A204.1 (cell line): ENCODE results near the gene C1orf159.
"Not testable (repeated sequence)": the region's sequence is repeated elsewhere in the genome, so short reads cannot be mapped to it uniquely, and the experiment has no call there.

ENCODE experiments used
- FAIRE-seq: peaks from 2 replicates; lab custom pipeline; 2012; peaks lifted over from hg19 to GRCh38; lab: Jason Lieb, UNC

C1orf159 gene

DNA sequence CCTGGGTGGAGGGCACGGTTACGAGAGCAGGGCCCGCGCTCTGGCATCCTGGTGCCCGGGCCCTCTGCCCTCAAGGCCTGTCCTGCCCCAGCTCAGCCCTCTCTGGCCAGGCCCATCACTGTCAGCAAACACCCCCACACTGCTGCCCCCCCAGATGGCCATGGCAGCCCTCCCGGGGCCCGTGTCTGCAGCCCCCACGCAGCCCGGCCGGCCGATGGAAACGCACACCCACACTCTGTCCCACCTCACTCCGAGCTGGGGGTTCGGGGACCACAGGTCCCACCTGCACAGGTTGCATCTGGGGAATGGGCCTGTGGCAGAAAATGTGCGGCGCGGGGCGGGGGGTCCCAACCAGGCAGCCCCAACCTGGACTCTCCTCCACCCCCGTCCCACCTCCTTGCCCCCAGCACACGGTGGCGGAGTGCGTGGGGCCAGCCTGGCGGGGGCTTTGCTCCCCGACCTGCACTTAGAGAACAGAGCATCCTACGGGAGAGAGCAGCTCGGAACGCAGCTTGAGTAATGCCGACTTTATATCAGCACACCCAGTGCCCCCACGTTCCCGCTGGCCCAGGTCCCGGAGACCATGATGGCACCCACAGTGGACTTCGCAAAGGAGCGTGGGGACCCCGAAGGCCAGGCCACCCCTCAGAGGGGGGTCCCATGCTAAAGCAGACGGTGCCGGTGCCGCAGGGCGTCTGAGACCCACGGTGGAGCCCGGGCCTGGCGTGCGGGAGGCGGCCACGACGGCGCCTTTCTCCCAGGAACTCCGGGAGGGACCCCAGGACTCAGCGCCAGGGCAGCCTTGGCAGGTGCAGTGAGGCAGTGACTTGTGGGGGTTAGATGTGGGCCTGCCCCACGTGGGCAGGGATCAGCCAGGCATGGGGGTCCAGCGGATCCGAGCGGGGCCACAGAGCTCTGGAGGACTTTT, 34.3 kb downstream of the C1orf159 start:
- no peak for FAIRE-seq

DNA sequence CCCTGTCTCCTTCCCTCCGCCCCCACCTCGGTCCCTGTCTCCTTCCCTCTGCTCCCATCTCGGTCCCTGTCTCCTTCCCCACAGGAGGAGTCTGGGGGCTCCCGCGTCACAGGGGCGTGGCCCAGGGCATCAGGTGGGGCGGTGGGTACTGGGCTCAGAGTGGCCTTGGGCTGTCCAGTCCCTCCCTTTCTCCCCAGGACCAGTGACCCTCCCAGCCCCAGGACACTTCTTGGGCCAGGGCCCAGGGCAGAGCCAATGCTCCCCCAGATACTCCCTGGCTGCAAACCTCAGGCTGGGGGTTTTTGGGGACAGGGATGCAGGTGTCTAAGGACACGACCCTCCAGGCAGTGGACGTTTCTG, 35.0 kb downstream of the C1orf159 start:
- FAIRE-seq = no peak

DNA sequence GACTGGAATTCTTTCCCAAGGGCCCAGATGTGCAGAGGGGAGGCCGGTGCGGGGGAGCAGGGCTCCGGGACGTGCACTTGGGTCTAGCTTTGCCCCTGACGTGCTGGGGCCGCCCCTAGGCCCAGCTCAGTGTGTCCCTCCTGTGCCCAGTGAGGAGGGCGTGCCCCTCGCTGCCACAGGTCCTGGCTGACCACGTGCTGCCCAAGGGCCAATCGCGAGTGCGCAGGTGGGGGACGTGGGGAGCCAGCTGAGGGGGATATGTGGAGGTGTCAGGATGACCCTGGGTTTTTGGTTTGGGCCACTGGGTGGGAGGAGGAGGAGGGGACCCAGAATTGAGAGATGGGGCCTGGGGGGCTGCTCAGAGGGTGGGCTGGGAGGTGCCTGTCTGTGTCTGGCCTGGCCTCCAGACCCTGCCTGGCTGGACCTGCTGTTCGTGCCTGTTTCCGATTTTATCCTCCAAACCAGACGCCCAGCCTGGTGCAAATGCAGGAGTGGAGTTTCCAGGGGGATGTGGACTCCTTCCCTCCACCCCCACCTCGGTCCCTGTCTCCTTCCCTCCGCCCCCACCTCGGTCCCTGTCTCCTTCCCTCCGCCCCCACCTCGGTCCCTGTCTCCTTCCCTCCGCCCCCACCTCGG, 35.6 kb downstream of the C1orf159 start:
- FAIRE-seq = no peak

DNA sequence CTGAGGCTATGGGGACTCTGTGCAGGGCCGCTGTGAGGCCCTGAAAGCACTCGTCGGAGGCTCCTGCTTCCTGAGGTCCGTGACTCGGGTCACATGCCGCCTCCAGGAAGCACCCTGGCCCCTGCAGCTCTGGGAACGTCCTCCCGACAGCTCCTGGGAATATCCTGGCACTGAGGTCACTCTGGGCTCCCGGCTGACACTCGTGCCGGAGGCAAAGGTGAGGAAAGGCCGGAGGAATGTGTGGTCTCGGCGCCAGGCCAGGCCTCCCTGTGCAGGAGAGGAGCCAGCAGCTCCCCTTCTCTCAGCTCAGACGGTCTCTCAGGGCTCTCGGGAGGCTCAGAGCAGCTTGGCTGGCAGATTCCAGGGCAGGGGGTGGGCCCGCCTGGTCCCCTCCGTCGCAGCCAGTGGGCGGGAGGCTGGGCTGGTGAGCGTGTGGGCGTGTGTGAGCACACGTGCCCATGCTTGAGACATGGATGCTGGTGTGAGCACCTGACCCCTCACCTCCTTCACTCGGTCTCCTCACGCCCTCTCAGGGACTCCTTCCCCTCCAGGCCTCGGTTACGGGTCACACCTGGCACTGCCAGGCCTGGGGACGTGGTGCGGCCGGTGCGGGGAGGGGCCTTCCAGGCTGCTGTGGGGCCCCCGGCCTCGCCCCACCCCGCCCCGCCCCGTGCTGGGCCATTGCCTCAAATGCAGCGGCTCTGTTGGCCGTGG, 36.3 kb downstream of the C1orf159 start:
- FAIRE-seq = no peak

DNA sequence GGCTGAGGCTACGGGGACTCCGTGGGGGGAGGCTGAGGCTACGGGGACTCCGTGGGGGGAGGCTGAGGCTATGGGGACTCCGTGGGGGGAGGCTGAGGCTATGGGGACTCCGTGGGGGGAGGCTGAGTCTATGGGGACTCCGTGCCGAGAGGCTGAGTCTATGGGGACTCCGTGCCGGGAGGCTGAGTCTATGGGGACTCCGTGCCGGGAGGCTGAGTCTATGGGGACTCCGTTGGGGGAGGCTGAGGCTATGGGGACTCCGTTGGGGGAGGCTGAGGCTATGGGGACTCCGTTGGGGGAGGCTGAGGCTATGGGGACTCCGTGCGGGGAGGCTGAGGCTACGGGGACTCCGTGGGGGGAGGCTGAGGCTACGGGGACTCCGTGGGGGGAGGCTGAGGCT, 38.5 kb downstream of the C1orf159 start:
- FAIRE-seq = not testable (repeated sequence)

DNA sequence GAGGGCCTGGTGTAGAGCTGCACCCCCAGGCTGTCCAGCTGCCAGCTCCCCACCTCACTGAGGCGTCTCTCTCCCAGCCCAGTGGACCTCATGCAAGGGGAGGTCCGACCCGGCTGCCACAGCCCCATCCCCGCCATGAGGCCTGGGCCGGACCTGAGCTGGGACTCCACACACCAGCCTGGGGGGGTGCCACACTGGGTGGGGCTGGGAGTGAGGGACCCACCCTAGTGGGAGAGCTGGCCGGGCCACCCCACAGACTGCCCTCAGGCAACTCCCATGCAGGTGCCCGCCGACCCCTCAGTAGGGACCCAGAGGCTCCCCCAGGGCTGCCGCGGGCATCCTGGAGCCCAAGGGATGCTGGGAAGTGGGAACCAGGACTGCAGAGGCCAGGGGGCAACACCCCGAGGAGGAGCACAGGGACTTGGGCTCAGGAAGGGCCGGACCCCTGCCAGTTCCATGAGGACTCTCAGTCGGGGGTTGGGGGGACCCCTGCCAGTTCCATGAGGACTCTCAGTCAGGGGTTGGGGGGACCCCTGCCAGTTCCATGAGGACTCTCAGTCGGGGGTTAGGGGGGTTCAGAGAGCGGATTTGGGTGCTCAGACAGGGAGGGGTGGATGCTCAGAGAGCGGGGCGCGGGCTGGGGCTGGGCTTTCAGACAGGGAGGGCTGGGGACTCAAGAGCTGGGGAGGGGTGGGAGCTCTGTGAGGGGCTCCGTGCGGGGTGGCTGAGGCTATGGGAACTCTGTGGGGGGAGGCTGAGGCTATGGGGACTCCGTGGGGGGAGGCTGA, 40.5 kb downstream of the C1orf159 start:
- no peak for FAIRE-seq

DNA sequence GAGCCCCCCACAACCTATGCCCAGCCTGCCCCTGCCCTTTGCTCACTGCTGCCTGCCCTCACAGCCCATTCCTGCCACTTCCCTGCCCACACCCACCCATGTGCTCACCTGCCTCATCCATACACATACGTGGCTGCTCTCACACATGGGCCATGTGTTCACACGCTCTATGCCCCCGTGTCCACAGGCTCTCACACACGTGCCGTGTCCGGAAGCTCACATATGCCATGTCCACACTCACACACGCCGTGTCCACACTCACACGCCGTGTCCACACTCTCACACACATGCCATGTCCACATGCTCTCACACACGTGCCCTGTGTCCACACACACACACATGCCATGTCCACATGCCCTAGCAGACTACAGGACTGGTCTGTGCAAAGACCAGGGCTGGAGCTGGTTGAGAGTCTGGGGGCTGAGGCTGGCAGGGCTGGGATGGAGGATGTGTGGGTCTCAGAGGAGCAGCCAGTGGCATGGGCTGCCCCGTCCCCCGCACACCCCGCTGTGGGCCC, 41.2 kb downstream of the C1orf159 start:
- no peak for FAIRE-seq

DNA sequence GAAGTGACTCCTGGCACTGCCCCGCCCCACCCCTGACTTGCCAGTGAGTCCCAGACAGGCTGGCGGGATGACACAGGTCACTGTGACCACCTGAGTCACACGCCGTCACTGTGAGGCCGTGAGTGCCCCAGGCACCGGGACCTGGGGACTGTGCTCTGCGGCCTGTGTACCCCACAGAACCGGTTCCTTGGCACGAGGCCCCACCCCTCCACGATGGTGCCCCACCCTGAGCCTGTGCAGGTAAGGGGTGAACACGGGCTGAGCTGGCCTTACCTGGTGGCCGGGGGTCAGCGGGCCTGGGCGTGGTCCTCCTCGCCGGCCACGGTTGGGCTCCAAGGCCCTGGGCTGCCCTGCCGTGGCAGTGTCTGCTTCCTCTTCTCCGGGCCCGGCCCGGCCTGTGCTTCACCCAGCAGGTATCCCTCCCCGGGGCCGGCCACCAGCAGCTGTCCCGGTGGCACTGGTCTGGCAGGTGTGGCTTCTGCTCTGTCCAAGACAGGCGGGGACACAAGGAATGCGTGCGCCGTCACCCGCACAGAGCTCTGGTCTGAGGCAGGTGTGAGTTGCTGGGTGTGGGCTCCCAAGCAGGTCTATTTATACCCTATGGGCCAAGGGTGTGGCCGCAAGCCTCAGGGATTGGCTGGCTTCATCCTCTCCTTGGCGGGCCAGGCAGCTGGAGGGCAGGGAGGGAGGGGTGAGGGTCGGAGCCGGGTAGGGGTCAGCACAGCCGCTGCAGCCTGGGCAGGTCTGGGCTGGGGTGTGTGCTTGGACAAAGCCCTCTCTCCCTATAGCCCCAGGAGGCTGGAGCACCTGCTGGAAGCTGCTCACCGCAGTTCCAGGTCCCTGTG, 41.9 kb downstream of the C1orf159 start, which contains the start of gene RNF223:
TSS of gene RNF223 (minus strand) at position 564 of the 845 bp plus-strand sequence. CDS start 1,740 bp downstream, outside the sequence.
- no peak for FAIRE-seq

DNA sequence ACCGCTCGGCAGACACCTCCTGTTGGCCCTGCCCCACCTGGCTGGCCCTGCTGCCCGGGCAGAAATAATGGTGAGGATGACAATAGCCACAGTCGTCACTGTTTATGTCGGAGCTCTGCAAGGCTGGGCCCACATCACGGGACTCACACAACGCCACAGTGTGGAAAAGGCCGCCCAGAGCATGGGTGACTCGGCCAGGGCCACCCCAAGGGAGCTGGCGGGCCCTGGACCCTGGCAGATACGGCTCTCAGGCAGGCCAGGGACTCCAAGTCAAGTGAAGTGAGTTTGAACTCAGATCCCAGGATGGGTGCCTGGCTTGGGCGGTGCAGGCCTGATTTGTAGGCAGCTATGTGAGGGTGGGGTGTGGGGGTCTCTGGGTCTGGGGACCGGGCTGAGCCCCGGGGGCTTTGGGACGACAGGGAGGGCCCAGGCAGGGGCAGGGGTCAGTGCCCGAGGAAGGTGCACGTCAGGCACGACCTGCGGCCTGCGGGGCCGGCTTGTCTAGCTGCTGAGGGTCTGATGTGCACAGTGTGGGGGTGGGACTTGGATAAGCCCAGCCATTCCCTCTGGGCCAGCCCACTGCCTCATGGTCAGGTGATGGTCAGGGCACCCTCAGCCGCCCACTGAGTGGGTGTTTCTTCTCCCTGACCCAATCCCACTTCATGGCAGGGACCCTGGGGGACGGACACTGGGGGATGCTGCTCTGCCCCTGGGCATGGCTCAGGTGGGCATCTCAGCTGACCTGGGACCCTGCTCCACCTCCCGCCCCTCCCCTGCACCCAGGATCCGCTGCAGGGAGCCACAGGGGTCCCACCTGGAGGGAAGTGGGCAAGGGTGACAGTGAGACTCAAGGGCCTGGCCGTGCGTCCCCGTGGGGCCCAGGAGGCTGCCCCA, 42.8 kb downstream of the C1orf159 start:
- no peak for FAIRE-seq

DNA sequence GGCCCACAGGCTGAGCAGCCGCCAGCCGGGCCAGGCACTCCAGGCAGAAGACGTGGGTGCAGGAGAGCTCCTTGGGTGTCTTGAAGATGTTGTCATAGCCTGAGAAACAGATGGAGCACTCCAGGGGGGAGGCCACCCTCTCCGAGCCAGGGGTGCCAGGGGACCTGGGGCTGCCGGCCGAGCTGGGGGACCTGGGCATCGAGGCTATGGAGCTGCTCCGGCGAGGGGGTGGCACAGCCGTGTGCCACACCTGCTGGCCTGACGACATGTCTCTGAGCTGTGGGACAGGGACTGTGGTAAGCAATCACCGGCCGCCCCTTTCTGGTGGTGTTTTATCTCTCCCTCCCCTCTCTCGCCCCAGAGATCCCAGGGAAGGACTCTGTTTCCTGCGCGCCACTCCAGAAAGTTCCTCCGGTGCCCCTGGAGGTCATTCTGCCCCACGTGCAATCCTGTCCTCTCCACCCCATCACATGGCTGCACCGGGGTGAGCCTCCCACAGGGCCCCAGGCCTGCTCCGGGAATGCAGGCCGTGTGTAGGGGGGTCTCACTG, 43.5 kb downstream of the C1orf159 start:
- no peak for FAIRE-seq

DNA sequence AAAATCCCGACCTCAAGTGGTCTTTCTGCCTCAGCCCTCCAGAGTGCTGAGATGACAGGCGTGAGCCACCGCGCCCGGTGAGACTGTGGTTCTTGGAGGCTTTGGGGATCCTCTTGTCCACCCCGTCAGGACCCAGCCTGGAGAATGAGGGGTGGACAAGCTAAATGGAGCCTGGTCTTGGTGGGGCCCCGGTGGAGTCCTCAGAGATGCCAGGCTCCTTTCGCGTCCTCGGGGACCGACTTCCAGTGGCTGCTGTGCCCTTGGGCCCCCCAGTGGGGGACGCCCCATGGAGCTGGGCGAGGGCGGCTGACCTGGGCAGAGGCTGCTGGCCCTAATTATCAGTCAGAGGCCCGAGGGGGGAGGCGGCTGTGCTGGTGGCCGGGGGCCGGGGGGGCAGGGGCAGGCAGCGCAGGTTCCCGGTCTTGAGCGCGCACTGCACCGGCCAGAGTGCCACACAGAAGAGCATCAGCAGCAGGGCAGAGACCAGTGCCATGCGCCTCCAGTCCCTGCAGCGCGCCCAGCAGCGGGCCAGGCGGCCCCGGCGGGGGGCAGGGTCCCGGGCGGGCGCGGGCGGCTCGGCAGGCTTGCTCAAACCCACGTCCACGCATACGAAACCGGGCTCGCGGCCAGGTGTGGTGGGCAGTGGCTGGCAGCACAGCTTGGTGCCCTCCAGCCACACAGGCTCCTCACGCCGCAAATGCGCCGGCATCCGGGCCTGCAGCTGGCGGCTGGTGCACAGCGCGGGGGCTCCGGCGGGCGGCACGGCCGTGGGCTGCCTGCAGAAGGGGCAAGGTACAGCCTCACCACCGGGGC, 44.2 kb downstream of the C1orf159 start:
- no peak for FAIRE-seq

DNA sequence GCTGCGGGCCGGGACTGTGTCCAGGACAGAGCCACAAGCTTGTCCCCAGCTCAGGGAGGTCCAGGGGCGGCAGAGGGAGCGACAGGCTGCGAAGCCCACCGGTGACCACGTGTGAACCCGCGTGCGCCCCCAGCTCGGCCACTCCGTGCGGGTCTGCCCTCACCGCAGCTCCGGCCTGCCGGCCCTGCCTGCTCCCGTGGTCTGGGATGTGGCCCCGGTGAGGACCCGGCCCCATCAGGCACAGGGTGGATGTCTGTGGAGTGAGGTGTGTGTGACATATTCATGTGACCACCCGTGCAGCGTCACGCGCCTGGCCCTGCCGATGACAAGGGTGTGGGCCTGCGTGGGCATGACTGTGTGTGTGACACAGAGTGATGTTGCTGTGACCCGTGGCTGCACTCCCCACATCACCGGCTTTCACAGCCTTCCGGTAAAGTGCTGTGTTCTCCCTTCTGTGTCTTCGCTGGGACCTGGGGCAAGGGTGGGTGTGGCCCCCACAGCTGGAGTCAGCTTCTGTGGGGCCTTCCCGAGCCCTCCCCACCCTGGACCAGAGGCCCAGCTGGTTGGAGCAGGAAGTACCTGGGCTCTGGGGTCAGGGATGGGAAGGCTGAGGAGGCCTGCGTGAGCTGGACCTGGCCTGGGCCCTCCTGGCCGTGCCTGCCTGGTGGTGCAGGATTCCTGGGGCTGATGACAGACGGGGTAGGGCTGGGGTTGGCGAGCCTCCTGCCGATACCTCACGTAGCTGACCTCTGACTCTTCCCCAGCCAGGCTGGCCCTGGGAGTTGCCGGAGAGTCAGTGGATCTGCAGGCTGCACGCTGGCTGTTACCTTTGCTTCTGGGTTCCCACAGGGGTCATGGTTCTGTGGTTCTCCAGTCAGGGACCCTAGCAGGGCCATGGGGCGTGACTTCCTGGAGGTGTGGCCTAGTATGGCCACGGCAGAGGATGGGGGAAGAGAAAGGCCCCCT, 45.9 kb downstream of the C1orf159 start:
- no peak for FAIRE-seq

DNA sequence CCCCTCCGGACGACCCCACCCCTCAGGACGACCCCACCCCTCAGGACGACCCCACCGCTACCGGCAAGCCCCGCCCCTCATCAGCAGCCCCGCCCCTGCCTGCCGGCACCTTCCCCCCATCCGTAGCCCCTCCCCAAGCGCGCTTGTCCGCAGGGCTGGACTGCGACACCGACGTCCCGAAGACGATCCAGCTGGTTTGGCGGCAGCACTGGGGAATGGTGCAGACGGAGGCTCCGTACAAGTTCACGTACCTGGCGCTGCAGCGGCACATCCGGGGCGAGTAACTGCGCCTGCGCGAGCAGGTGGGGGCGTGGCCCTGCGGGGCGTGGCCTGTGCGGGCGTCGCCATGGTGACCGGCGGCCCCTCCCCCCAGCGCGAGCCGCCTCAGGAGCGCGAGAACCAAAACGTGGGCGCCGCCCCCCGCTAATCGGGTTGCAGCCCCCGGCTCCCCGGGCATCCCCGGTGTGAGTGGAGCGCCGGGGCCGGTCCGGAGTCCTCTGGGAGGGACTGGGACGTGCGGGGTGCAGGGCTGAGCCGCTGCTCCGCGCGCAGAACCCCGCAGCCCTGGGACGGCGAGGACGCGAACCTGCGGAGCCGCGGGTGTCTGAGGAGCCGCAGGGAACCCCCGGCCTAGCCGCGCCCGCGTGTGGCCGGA, 46.7 kb downstream of the C1orf159 start:
- FAIRE-seq = no peak

DNA sequence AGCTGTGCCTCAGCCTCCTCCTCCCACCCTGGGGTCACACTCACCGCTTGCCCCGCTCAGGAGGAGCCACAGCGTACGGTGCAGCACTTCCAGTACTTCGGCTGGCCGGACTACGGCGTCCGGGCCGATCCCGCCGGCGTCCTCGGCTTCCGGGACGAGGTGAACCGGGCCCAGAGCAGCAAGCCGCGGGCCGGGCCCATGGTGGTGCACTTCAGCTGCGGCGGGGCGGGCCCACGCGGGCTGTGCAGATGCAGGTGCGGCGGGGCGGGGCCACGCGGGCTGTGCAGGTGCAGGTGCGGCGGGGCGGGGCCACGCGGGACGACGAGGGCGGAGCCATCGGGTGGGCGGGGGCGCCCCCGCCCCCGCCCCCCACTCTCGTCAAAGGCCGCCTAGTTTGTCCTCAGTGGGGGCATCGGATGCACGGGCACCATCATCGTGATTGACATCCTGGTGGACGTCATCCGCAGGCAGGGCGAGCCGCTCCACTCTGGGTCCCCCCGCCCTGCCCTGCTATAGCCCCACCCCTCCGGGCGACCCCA, 47.3 kb downstream of the C1orf159 start:
- FAIRE-seq = no peak

DNA sequence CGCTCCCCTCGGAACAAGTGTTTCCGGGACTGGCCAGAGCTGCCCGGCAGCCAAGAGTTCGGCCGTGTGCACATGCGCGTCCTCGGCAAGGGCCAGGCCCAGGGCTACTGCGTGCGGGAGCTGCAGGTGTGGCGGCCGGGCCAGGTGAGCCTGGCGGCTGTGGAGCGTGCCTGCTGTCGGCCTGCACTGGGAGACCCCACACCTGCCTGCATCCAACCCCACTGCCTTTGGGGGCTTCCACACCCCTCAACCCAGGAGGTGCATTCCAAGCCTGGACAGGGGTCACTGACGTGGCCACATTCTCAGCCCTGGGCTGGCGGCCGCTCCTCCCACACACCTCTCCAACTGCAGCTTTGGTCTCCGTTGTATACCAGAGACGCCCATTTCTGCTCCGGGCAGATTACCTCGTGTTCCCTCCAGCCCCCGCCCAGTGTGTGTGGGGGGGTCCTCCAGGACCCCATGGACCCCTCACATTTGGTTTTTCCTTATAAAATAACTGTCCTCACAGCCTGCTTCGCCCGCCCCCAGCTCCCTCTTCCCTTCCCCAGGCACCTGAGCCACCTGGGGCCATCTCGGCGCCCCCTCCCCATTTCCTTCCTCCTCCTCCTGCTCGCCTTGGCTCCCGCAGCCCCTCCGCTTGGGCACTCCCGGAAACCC, 47.9 kb downstream of the C1orf159 start:
- no peak for FAIRE-seq

DNA sequence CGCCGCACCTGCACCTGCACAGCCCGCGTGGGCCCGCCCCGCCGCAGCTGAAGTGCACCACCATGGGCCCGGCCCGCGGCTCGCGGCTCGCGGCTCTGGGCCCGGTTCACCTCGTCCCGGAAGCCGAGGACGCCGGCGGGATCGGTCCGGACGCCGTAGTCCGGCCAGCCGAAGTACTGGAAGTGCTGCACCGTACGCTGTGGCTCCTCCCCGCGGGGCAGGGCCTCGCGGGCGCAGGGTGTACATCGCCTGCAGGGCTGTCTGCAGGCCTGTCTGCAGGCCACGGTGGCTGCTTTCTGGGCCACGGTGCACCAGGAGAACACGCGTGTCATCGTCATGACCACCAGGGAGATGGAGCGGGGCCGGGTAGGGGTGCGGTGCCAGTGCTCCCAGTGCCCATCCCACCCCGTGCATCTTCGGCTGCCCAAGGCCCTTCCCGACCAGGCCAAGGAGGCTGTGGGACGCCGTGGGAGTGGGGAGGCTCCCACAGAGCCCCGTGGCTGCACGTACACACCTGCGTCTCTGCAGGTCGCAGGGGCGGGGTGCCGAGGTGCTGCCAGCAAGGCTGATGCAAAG, 48.5 kb downstream of the C1orf159 start:
- FAIRE-seq = no peak
